WTC11 (cell line): ENCODE data around the gene AGBL4. TPM values are rescaled to one million over a fixed set of nuclear protein-coding genes. Genes with fewer than 3 reads are reported as not detected.

ENCODE experiments used
- ATAC-seq: fragments of 200-7000 bp; cut with Tn5 transposase; 2 replicates; pipeline ENCODE4 v1.10.0; 2021; ENCODE audit warnings: mild to moderate bottlenecking, moderate library complexity
- CTCF ChIA-PET: fragments of 300-600 bp; sonication (Branson Sonifier 250); formaldehyde crosslinking; loops from one replicate; lab custom pipeline; 2021; ENCODE audit warnings: antibody characterized with exemption; lab: Charles Lee
- POLR2A ChIA-PET: fragments of 350-600 bp; sonication (Branson Sonifier 250); formaldehyde crosslinking; loops from one replicate; lab custom pipeline; 2021; ENCODE audit warnings: antibody characterized with exemption; lab: Charles Lee
- DNase-seq: peaks from one replicate; pipeline ENCODE4 v3.0.0; 2021; ENCODE audit warnings: low spot score
- H3K27ac Mint-ChIP-seq: 2 replicates; pipeline ENCODE4 v1.8.0; 2021; ENCODE audit warnings: mixed read lengths
- H3K27me3 Mint-ChIP-seq: 2 replicates; pipeline ENCODE4 v1.8.0; 2021; ENCODE audit warnings: low read depth, mild to moderate bottlenecking, moderate library complexity, mixed read lengths
- H3K36me3 Mint-ChIP-seq: 2 replicates; pipeline ENCODE4 v1.8.0; 2021; ENCODE audit warnings: mixed read lengths
- H3K4me1 Mint-ChIP-seq: 2 replicates; pipeline ENCODE4 v1.8.0; 2022; ENCODE audit warnings: mixed read lengths
- H3K4me3 Mint-ChIP-seq: 2 replicates; pipeline ENCODE4 v1.8.0; 2021; ENCODE audit warnings: mild to moderate bottlenecking, moderate library complexity, mixed read lengths
- H3K9me3 Mint-ChIP-seq: 2 replicates; pipeline ENCODE4 v1.8.0; 2021; ENCODE audit warnings: mixed read lengths
- CREM ChIP-seq: sonication (generic); formaldehyde crosslinking; IDR thresholded peaks from 2 replicates; pipeline ENCODE4 v1.8.1; 2022; ENCODE audit warnings: mild to moderate bottlenecking, missing genetic modification reagents, moderate library complexity
- ELF4 ChIP-seq: sonication (generic); formaldehyde crosslinking; IDR thresholded peaks from 2 replicates; pipeline ENCODE4 v1.8.1; 2022; ENCODE audit warnings: low read depth, mild to moderate bottlenecking, moderate library complexity, missing genetic modification reagents
- EMX1 ChIP-seq: fragments of 250-450 bp; sonication (Bioruptor Pico); IDR thresholded peaks from 2 replicates; pipeline ENCODE4 v1.8.0; 2021; ENCODE audit warnings: mild to moderate bottlenecking
- ESRRA ChIP-seq: sonication (generic); formaldehyde crosslinking; IDR thresholded peaks from 2 replicates; pipeline ENCODE4 v1.8.1; 2022; ENCODE audit warnings: mild to moderate bottlenecking, missing genetic modification reagents, borderline replicate concordance
- ETV6 ChIP-seq: sonication (generic); formaldehyde crosslinking; IDR thresholded peaks from 2 replicates; pipeline ENCODE4 v1.8.1; 2022; ENCODE audit warnings: mild to moderate bottlenecking, missing genetic modification reagents
- FOXK1 ChIP-seq: sonication (generic); formaldehyde crosslinking; IDR thresholded peaks from 2 replicates; pipeline ENCODE4 v1.8.0; 2022; ENCODE audit warnings: mild to moderate bottlenecking, moderate library complexity, missing genetic modification reagents
- GABPB1 ChIP-seq: sonication (generic); formaldehyde crosslinking; IDR thresholded peaks from 2 replicates; pipeline ENCODE4 v1.8.1; 2023; ENCODE audit warnings: mild to moderate bottlenecking, missing genetic modification reagents
- MXD4 ChIP-seq: fragments of 250-450 bp; sonication (Bioruptor Pico); IDR thresholded peaks from 2 replicates; pipeline ENCODE4 v1.8.0; 2021; ENCODE audit warnings: mild to moderate bottlenecking, moderate library complexity, borderline replicate concordance
- NFATC4 ChIP-seq: fragments of 250-450 bp; sonication (Bioruptor Pico); IDR thresholded peaks from 2 replicates; pipeline ENCODE4 v1.9.0; 2021; ENCODE audit warnings: mild to moderate bottlenecking
- NFYB ChIP-seq: sonication (generic); formaldehyde crosslinking; conservative IDR thresholded peaks from 2 replicates; pipeline ENCODE4 v1.8.0; 2022; ENCODE audit warnings: low read depth, missing genetic modification reagents
- NR3C1 ChIP-seq: sonication (generic); formaldehyde crosslinking; conservative IDR thresholded peaks from 2 replicates; pipeline ENCODE4 v1.8.1; 2023; ENCODE audit warnings: low read depth, mild to moderate bottlenecking, missing genetic modification reagents
- PRRX2 ChIP-seq: fragments of 250-450 bp; sonication (Bioruptor Pico); IDR thresholded peaks from 2 replicates; pipeline ENCODE4 v1.8.0; 2021; ENCODE audit warnings: mild to moderate bottlenecking
- RELA ChIP-seq: sonication (generic); formaldehyde crosslinking; IDR thresholded peaks from 2 replicates; pipeline ENCODE4 v1.8.1; 2022; ENCODE audit warnings: missing genetic modification reagents, mild to moderate bottlenecking, borderline replicate concordance
- SMAD4 ChIP-seq: sonication (generic); formaldehyde crosslinking; IDR thresholded peaks from 2 replicates; pipeline ENCODE4 v1.8.0; 2022; ENCODE audit warnings: mild to moderate bottlenecking, missing genetic modification reagents
- TCF7 ChIP-seq: sonication (generic); formaldehyde crosslinking; IDR thresholded peaks from 2 replicates; pipeline ENCODE4 v1.8.0; 2022; ENCODE audit warnings: mild to moderate bottlenecking, low read depth, missing genetic modification reagents, moderate library complexity
- TEAD4 ChIP-seq: sonication (generic); formaldehyde crosslinking; IDR thresholded peaks from 2 replicates; pipeline ENCODE4 v1.8.0; 2022; ENCODE audit warnings: mild to moderate bottlenecking, missing genetic modification reagents
- TP53 ChIP-seq: sonication (generic); formaldehyde crosslinking; IDR thresholded peaks from 2 replicates; pipeline ENCODE4 v1.8.1; 2023; ENCODE audit warnings: mild to moderate bottlenecking, missing genetic modification reagents
- ZBTB21 ChIP-seq: sonication (generic); formaldehyde crosslinking; IDR thresholded peaks from 2 replicates; pipeline ENCODE4 v1.8.1; 2023; ENCODE audit warnings: mild to moderate bottlenecking, missing genetic modification reagents, borderline replicate concordance
- total RNA-seq: library from RNA; stranded (reverse); gene quantifications from 3 replicates; pipeline ENCODE4 v1.2.3, GENCODE V29; 2021
- TF ChIP-seq, protein P1 (sequence below): sonication (generic); formaldehyde crosslinking; IDR thresholded peaks from 2 replicates; pipeline ENCODE4 v1.8.0; 2022; ENCODE audit warnings: mild to moderate bottlenecking, missing genetic modification reagents
- TF ChIP-seq, protein P2 (sequence below): fragments of 250-450 bp; sonication (Bioruptor Pico); IDR thresholded peaks from 2 replicates; pipeline ENCODE4 v2.1.2; 2022; ENCODE audit warnings: mild to moderate bottlenecking, moderate library complexity
- TF ChIP-seq, protein P3 (sequence below): fragments of 250-450 bp; sonication (Bioruptor Pico); IDR thresholded peaks from 2 replicates; pipeline ENCODE4 v1.8.0; 2021; ENCODE audit warnings: mild to moderate bottlenecking
- TF ChIP-seq, protein P4 (sequence below): sonication (generic); formaldehyde crosslinking; IDR thresholded peaks from 2 replicates; pipeline ENCODE4 v1.8.1; 2023; ENCODE audit warnings: mild to moderate bottlenecking, missing genetic modification reagents
- TF ChIP-seq, protein P5 (sequence below): sonication (generic); formaldehyde crosslinking; IDR thresholded peaks from 2 replicates; pipeline ENCODE4 v1.8.0; 2022; ENCODE audit warnings: mild to moderate bottlenecking, missing genetic modification reagents
- TF ChIP-seq, protein P6 (sequence below): fragments of 200-600 bp; IDR thresholded peaks from 2 replicates; pipeline ENCODE4 v1.8.0; 2022; ENCODE audit warnings: antibody characterized with exemption
- TF ChIP-seq, protein P7 (sequence below): fragments of 250-450 bp; sonication (Bioruptor Pico); IDR thresholded peaks from 2 replicates; pipeline ENCODE4 v1.9.0; 2021; ENCODE audit warnings: mild to moderate bottlenecking
- TF ChIP-seq, protein P8 (sequence below): fragments of 250-450 bp; sonication (Bioruptor Pico); IDR thresholded peaks from 2 replicates; pipeline ENCODE4 v1.9.0; 2021; ENCODE audit warnings: mild to moderate bottlenecking

The AGBL4 gene
- total RNA-seq, 1 experiment from 2014 or later, result 0.87 TPM

DNA sequence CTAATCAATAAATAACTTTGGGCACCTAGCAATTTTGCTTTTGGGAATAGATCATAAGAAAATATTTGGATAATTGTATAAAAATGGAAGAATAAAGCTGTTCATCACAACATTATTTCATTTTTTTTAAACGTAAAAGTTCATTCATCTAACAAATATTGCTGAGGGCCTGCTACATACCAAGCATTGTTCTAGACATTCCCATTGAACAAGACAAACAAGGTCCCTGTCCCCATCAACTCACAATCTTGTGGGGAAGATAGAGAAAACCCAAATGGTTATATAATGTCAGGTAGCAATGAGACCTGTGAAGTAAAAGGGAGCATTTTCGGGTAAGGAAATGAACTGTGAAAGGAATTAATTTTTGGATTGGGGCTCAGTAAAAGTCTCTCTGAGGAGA is 1193.0 kb downstream of the AGBL4 start:
- ChIA-PET CTCF (interaction anchor here (0.8 to 1.8 kb wide), 2 partner anchors 13 to 40 kb away, joined by 3 to 6 read pairs; no protein-coding TSS in a partner anchor), POLR2A (no interaction called here)
- no peaks in the 10 kb centered on the region for H3K4me1 Mint-ChIP-seq
- H3K9me3 Mint-ChIP-seq, result no peaks in the 10 kb centered on the region
- TF ChIP-seq, protein P1, sequence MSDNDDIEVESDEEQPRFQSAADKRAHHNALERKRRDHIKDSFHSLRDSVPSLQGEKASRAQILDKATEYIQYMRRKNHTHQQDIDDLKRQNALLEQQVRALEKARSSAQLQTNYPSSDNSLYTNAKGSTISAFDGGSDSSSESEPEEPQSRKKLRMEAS (CRISPR knock-in tag), result no peak
- TF ChIP-seq TCF7 (CRISPR knock-in tag), result no peak
- TF ChIP-seq CREM, result no peak
- TF ChIP-seq GABPB1, result no peak
- TF ChIP-seq, protein P2, sequence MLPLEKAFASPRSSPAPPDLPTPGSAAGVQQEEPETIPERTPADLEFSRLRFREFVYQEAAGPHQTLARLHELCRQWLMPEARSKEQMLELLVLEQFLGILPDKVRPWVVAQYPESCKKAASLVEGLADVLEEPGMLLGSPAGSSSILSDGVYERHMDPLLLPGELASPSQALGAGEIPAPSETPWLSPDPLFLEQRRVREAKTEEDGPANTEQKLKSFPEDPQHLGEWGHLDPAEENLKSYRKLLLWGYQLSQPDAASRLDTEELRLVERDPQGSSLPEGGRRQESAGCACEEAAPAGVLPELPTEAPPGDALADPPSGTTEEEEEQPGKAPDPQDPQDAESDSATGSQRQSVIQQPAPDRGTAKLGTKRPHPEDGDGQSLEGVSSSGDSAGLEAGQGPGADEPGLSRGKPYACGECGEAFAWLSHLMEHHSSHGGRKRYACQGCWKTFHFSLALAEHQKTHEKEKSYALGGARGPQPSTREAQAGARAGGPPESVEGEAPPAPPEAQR, result no peak
- TF ChIP-seq MXD4 (CRISPR knock-in tag), result no peak
- no peak for TF ChIP-seq NFATC4 (CRISPR knock-in tag)
- TF ChIP-seq, protein P3, sequence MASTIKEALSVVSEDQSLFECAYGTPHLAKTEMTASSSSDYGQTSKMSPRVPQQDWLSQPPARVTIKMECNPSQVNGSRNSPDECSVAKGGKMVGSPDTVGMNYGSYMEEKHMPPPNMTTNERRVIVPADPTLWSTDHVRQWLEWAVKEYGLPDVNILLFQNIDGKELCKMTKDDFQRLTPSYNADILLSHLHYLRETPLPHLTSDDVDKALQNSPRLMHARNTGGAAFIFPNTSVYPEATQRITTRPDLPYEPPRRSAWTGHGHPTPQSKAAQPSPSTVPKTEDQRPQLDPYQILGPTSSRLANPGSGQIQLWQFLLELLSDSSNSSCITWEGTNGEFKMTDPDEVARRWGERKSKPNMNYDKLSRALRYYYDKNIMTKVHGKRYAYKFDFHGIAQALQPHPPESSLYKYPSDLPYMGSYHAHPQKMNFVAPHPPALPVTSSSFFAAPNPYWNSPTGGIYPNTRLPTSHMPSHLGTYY (CRISPR knock-in tag), result no peak
- TF ChIP-seq, protein P4, sequence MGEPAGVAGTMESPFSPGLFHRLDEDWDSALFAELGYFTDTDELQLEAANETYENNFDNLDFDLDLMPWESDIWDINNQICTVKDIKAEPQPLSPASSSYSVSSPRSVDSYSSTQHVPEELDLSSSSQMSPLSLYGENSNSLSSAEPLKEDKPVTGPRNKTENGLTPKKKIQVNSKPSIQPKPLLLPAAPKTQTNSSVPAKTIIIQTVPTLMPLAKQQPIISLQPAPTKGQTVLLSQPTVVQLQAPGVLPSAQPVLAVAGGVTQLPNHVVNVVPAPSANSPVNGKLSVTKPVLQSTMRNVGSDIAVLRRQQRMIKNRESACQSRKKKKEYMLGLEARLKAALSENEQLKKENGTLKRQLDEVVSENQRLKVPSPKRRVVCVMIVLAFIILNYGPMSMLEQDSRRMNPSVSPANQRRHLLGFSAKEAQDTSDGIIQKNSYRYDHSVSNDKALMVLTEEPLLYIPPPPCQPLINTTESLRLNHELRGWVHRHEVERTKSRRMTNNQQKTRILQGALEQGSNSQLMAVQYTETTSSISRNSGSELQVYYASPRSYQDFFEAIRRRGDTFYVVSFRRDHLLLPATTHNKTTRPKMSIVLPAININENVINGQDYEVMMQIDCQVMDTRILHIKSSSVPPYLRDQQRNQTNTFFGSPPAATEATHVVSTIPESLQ (CRISPR knock-in tag), result no peak
- TF ChIP-seq PRRX2 (CRISPR knock-in tag), result no peak
- TF ChIP-seq ZBTB21, result no peak
- TF ChIP-seq TEAD4 (CRISPR knock-in tag), result no peak
- TF ChIP-seq, protein P5, sequence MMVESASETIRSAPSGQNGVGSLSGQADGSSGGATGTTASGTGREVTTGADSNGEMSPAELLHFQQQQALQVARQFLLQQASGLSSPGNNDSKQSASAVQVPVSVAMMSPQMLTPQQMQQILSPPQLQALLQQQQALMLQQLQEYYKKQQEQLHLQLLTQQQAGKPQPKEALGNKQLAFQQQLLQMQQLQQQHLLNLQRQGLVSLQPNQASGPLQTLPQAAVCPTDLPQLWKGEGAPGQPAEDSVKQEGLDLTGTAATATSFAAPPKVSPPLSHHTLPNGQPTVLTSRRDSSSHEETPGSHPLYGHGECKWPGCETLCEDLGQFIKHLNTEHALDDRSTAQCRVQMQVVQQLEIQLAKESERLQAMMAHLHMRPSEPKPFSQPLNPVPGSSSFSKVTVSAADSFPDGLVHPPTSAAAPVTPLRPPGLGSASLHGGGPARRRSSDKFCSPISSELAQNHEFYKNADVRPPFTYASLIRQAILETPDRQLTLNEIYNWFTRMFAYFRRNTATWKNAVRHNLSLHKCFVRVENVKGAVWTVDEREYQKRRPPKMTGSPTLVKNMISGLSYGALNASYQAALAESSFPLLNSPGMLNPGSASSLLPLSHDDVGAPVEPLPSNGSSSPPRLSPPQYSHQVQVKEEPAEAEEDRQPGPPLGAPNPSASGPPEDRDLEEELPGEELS, result no peak
- peaks cover 9% of the 10 kb centered on the region for H3K27me3 Mint-ChIP-seq
- H3K36me3 Mint-ChIP-seq, result no peaks in the 10 kb centered on the region
- no peak for DNase-seq
- no peak for ATAC-seq
- H3K27ac Mint-ChIP-seq, result no peak overlapping the region
- H3K4me3 Mint-ChIP-seq, result no peak overlapping the region

DNA sequence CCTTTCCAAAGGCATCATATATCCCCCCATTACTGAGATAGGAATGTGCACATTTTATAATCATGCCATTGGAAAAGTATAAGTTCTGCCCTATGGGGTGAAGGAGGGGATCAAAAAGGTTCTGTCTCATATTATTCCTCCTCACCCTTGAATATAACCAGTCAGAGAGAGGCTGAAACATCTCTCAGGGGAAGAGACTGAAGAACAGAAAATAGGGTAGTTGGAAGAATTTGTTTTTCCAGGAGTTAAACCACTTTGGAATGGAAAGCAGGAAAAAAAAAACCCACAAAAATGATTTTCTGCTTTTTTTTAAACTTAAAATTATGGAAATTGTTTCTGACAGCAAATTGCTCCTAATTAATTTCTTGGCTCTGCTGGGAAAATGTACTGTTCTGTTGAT is 1194.3 kb downstream of the AGBL4 start:
- Mint-ChIP-seq H3K36me3 (no peaks in the 10 kb centered on the region), H3K4me1 (no peaks in the 10 kb centered on the region), H3K27ac (no peak overlapping the region), H3K27me3 (peaks cover 12% of the 10 kb centered on the region), H3K9me3 (no peaks in the 10 kb centered on the region), H3K4me3 (no peak overlapping the region)
- DNase-seq, result no peak
- ChIA-PET CTCF (no interaction called here), POLR2A (no interaction called here)
- no peak for ATAC-seq
- no peak for TF ChIP-seq NR3C1
- TF ChIP-seq ESRRA, result no peak
- TF ChIP-seq ETV6 (CRISPR knock-in tag), result no peak
- no peak for TF ChIP-seq EMX1 (CRISPR knock-in tag)
- TF ChIP-seq FOXK1, result no peak
- TF ChIP-seq, protein P6, sequence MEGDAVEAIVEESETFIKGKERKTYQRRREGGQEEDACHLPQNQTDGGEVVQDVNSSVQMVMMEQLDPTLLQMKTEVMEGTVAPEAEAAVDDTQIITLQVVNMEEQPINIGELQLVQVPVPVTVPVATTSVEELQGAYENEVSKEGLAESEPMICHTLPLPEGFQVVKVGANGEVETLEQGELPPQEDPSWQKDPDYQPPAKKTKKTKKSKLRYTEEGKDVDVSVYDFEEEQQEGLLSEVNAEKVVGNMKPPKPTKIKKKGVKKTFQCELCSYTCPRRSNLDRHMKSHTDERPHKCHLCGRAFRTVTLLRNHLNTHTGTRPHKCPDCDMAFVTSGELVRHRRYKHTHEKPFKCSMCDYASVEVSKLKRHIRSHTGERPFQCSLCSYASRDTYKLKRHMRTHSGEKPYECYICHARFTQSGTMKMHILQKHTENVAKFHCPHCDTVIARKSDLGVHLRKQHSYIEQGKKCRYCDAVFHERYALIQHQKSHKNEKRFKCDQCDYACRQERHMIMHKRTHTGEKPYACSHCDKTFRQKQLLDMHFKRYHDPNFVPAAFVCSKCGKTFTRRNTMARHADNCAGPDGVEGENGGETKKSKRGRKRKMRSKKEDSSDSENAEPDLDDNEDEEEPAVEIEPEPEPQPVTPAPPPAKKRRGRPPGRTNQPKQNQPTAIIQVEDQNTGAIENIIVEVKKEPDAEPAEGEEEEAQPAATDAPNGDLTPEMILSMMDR, result no peak
- TF ChIP-seq TEAD4 (CRISPR knock-in tag), result no peak
- TF ChIP-seq ELF4 (CRISPR knock-in tag), result no peak
- no peak for TF ChIP-seq SMAD4 (CRISPR knock-in tag)
- TF ChIP-seq TP53 (CRISPR knock-in tag), result no peak
- no peak for TF ChIP-seq RELA (CRISPR knock-in tag)
- TF ChIP-seq, protein P7, sequence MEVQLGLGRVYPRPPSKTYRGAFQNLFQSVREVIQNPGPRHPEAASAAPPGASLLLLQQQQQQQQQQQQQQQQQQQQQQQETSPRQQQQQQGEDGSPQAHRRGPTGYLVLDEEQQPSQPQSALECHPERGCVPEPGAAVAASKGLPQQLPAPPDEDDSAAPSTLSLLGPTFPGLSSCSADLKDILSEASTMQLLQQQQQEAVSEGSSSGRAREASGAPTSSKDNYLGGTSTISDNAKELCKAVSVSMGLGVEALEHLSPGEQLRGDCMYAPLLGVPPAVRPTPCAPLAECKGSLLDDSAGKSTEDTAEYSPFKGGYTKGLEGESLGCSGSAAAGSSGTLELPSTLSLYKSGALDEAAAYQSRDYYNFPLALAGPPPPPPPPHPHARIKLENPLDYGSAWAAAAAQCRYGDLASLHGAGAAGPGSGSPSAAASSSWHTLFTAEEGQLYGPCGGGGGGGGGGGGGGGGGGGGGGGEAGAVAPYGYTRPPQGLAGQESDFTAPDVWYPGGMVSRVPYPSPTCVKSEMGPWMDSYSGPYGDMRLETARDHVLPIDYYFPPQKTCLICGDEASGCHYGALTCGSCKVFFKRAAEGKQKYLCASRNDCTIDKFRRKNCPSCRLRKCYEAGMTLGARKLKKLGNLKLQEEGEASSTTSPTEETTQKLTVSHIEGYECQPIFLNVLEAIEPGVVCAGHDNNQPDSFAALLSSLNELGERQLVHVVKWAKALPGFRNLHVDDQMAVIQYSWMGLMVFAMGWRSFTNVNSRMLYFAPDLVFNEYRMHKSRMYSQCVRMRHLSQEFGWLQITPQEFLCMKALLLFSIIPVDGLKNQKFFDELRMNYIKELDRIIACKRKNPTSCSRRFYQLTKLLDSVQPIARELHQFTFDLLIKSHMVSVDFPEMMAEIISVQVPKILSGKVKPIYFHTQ, result no peak
- no peak for TF ChIP-seq NFYB (CRISPR knock-in tag)
- TF ChIP-seq PRRX2 (CRISPR knock-in tag), result no peak
- TF ChIP-seq, protein P8, sequence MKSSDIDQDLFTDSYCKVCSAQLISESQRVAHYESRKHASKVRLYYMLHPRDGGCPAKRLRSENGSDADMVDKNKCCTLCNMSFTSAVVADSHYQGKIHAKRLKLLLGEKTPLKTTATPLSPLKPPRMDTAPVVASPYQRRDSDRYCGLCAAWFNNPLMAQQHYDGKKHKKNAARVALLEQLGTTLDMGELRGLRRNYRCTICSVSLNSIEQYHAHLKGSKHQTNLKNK (CRISPR knock-in tag), result no peak
